Urinary bladder (tissue), 4 donors: ENCODE measurements around the gene ANAPC2. TPM values are rescaled to one million over a fixed set of nuclear protein-coding genes. Genes with fewer than 3 reads are reported as not detected.

Source experiments
- DNase-seq: peaks from one replicate; pipeline ENCODE4 v3.0.0-alpha.2; 2015; ENCODE audit errors: extremely low spot score
- H3K27ac ChIP-seq: one replicate; pipeline ENCODE4 v1.5.1; 2013; ENCODE audit warnings: low read depth, mild to moderate bottlenecking, moderate library complexity
- H3K36me3 ChIP-seq: one replicate; pipeline ENCODE4 v1.6.1; 2013; ENCODE audit warnings: mild to moderate bottlenecking, moderate library complexity; ENCODE audit not compliant: insufficient read depth
- H3K4me1 ChIP-seq: one replicate; pipeline ENCODE4 v1.6.1; 2013; ENCODE audit warnings: mild to moderate bottlenecking, moderate library complexity; ENCODE audit not compliant: insufficient read depth
- H3K4me3 ChIP-seq: one replicate; pipeline ENCODE4 v1.5.1; 2013; ENCODE audit warnings: low read depth, low read length
- WGBS: extraction: QIAGEN DNeasy Blood & Tissue Kit; methylation state at CpG from one replicate; pipeline ENCODE4 v1.1.7; 2013; 5-methylcytosine and 5-hydroxymethylcytosine counted together
- polyA plus RNA-seq: library from polyadenylated mRNA; stranded (reverse); fragments of 200-250 nt; gene quantifications from one replicate; pipeline ENCODE4 v1.2.3, GENCODE V29; 2013
- total RNA-seq: library from RNA; depleted of rRNA; stranded (reverse); fragments of >200 nt; gene quantifications from one replicate; pipeline ENCODE4 v1.2.3, GENCODE V29; 2014
- donor health status: healthy with polysubstance abuse.
- donor health status: healthy.

ANAPC2 gene
- total and polyA plus RNA-seq, 2 donors: 18.6 to 40.3 TPM

DNA sequence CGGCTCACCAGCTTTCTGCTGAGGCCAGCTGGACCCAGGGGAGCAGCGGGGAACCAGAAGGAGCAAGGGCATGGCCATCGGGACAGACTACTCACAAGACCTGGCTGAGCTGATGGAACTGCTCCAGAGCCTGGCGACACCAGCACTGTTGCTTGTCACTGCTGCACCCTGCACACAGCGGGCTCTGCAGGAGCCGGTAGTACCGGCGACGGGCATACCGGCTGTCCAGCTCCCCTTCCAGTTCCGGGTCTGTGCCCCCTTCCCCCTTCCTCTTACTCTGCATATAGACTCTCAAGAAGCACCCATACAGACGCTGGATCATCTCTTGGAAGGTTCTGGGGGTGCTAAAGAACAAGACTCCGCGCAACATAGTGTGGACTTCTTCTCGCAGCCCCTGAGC is 974 bp downstream of the ANAPC2 start:
- WGBS: 83% methylated on average over 15 of the region's 15 CpGs
- no peak overlapping the region for H3K27ac ChIP-seq

DNA sequence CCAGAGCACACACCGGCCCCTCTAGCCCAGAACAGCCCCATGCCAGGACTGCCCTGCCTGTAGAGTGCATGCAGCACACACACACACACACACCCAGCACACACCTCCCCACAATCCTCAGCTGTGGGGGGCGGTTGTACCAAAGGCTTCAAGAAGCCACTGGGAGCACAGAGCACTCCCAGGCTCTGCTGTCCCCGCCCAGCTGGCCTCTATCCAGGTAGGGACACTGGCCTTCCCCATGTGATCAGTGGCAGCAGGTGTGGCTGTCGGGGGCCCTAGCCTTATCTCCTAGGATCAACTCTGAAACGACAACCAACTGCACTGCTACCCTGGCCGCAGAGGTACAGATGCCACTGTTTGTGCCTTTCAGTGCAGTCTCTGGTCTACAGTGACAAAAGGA is 2.0 kb downstream of the ANAPC2 start:
- 80% methylated on average over 6 of the region's 6 CpGs for WGBS
- DNase-seq: no peak
- Histone ChIP-seq H3K4me3 (no peak overlapping the region), H3K4me1 (no peaks in the 10 kb centered on the region), H3K36me3 (peaks cover 5% of the 10 kb centered on the region), H3K27ac (no peak overlapping the region)

More for the DNA sequence above, 974 bp downstream of the ANAPC2 start:
- Histone ChIP-seq H3K36me3 (peaks cover 5% of the 10 kb centered on the region), H3K4me3 (peak overlapping the region; percentile 70), H3K4me1 (no peaks in the 10 kb centered on the region)
- DNase-seq: no peak

DNA sequence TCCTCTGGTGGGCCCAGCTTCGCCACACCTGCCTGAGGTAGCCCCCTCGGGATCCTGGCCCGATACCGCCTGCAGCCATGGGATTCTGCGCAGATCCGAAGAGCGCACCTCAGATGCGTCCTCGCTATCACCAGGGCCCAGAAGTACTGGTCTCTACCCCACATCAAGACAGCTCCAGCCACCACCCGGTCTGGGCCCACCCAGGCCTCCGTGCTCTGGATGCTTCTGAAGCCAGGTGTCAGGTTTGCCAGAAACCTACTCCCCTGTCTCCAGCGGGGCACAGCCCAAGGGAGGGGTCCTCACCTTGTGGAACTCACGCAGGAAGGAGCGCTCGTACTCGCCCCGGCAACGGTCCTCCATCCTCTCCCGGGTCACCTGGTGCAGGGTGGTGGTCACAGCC is 2.4 kb downstream of the ANAPC2 start:
- Histone ChIP-seq H3K4me1 (no peaks in the 10 kb centered on the region), H3K36me3 (peaks cover 5% of the 10 kb centered on the region), H3K4me3 (no peak overlapping the region), H3K27ac (no peak overlapping the region)
- WGBS: 95% methylated on average over 19 of the region's 19 CpGs
- DNase-seq: no peak

DNA sequence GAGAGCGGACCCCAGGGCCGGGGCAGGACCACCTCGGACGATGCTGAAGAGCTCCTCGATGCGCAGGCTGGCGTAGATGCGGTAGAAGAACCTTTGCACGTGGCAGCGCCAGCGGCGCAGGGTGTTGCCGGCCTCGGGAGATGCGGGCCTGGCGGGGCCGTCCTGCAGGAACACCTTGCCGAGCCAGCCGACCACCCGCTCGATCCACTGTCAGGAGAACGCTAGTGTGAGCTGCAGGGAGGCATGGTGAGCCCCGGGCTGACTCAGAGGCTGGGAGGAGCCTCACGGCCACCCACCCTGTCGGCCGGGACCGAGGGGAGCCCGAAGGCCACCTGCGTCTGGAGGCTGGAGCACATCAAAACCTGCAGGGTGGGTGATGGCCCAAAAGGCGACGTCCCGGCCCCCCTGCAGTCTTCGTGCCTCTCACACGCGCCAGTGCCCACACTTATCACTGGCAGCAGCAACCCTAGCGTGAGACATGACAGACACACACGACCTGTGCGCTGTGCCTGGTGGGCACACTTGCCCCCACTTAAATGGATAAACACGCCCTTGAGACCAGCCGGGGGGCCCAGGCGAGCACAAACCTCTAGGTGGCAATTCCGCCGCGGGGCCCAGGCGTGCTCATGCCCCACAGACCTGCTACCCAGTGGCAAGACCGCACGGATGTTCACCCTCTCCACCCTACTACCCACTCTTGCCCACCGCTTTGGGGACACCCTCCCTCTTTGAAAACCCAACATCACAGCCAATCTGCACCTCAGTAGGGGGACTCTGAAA is 3.3 kb downstream of the ANAPC2 start:
- WGBS: 93% methylated on average over 48 of the region's 48 CpGs
- H3K27ac ChIP-seq: no peak overlapping the region
- H3K36me3 ChIP-seq: peaks cover 5% of the 10 kb centered on the region
- DNase-seq: no peak
- H3K4me3 ChIP-seq: no peak overlapping the region
- H3K4me1 ChIP-seq: no peaks in the 10 kb centered on the region

DNA sequence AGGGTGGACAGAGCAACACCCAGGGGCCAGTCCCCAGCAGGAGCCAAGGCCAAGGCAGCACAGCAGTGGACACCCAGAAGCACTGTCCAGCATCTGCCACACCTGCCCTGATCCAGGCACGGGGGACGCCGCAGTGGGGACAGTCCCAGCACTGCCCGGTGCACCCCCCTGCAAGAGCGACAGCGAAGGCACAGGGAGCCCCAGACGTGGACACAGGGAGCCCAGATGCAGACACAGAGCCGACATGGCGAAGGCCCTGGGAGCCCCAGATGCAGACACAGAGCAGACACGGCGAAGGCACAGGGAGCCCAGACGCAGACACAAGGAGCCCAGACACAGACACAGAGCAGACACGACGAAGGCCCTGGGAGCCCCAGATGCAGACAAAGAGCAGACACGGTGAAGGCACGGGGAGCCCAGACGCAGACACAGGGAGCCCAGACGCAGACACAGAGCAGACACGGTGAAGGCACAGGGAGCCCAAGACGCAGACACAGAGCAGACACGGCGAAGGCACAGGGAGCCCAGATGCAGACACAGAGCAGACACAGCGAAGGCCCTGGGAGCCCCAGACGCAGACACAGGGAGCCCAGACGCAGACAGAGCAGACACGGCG is 4.3 kb downstream of the ANAPC2 start:
- DNase-seq: no peak
- Histone ChIP-seq H3K4me1 (no peaks in the 10 kb centered on the region), H3K27ac (no peak overlapping the region), H3K36me3 (peaks cover 5% of the 10 kb centered on the region), H3K4me3 (no peak overlapping the region)
- WGBS: 94% methylated on average over 27 of the region's 27 CpGs

DNA sequence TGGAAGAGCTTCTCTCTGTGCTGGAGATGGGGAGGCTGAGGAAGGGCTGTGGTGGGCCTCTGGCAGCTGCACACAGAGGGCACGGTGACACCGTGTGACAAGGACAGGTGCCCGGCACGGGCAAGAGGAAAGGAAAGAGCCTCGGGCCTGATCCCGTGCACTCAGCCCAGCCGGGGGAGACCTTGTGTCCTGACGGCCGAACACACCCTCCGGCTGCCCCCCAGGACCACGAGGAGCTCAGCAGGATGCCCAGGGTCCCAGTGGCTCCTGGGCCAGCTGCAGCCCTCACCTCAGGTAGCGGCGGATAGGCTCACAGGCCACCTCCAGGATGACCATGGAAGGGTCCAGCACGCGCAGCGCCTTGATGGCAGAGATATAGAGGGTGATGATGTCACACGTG is 5.5 kb downstream of the ANAPC2 start:
- Histone ChIP-seq H3K4me1 (no peaks in the 10 kb centered on the region), H3K27ac (no peak overlapping the region), H3K4me3 (no peak overlapping the region), H3K36me3 (peaks cover 5% of the 10 kb centered on the region)
- WGBS: 94% methylated on average over 17 of the region's 17 CpGs
- DNase-seq: no peak

DNA sequence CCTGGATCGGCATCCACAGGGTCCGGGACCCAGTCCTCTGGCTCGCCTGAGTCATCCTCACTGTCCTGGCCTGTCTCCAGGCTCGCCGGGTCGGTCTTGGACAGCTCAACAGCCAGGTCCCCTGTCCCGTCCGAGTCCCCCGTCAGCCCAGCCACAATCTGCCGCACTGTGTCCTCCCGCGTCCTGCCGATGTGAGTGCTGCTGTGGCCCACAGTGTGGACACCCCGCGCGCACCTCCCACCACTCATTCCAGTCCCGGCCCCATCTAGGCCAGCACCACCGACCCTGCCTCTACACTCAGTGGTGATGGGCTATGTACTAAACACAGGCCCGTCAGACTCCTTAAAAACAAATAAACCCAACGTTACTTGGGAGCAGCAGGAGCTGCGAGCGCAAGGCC is 6.7 kb downstream of the ANAPC2 start:
- Histone ChIP-seq H3K36me3 (peaks cover 5% of the 10 kb centered on the region), H3K4me3 (no peak overlapping the region), H3K4me1 (no peaks in the 10 kb centered on the region), H3K27ac (no peak overlapping the region)
- no peak for DNase-seq
- 94% methylated on average over 22 of the region's 22 CpGs for WGBS

DNA sequence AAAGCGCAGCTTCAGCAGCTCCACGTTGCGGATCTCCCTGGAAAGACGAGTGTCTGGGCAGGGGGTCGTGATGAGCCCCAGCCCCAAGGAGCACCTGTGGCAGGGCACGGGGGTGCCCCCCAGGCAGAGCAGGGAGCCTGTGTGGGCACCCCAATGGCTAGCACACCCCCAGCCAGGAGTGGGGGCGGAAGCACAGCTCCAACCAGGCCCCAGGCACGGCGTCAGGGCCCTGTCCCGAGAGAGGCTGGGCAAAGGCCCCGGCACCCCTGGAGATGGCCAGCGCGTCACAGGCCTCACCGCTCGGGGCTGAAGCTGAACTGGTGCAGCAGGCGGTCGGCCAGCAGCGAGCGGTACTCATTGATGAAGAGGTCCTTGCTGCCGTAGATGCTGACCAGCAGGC is 7.9 kb downstream of the ANAPC2 start:
- no peak overlapping the region for H3K4me3 ChIP-seq
- peaks cover 5% of the 10 kb centered on the region for H3K36me3 ChIP-seq
- 95% methylated on average over 20 of the region's 20 CpGs for WGBS
- no peaks in the 10 kb centered on the region for H3K4me1 ChIP-seq
- no peak overlapping the region for H3K27ac ChIP-seq
- DNase-seq: no peak

DNA sequence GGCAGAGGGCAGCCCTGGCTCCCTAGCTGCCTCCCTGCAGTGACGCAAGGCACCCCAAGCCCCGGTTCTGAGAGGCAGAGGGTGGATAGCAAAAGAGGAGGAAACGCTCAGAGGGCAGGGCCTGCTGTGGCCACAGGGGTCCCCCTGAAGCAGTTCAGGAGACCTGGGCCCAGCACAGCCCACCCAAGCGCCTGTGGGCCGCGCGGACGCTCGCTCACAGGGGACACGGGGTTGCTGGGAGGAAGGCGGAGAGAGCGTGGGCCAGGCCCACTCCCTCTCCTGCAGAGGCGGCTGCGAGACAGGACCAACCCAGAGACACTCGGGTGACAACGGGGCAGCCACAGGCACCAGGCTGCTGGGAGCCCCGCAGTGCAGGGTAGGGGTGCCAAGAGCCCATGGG is 8.6 kb downstream of the ANAPC2 start:
- H3K27ac ChIP-seq: no peak overlapping the region
- WGBS: 95% methylated on average over 17 of the region's 17 CpGs
- DNase-seq: no peak
- H3K4me3 ChIP-seq: no peak overlapping the region
- peaks cover 5% of the 10 kb centered on the region for H3K36me3 ChIP-seq
- no peaks in the 10 kb centered on the region for H3K4me1 ChIP-seq

DNA sequence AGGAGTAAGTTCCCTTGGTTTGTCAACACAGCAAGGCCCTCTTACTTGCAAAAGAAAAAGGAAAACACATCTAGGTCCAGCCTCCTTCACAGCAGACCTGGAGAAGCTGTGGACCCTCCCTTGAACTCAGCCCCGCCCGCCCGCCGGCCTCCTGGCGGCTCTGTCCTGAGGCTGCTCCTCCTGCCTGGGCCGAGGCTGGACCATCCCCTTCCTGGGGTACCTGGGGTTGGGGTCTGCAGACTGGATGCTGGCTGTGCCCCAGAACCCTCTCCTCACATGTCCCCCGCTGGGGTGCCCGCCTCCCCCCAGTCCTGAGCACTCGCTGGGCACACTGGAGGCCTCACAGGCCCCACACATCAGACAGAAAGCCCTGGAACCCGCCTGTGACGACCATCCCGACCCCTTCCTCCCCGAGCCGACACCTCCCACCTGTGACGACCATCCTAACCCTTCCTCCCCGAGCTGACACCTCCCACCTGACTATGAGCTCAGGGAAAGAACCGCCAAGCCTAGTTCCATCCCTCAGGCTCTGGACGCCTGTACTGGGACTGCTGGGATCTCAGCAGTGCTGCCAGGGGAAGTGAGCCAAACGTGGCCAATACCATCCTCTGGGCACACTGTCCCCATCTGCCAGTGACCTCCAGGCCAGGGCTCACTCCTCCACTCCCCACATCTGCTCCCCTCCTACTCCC is 9.3 kb downstream of the ANAPC2 start:
- no peak for DNase-seq
- Histone ChIP-seq H3K36me3 (peaks cover 5% of the 10 kb centered on the region), H3K4me3 (no peak overlapping the region), H3K4me1 (no peaks in the 10 kb centered on the region), H3K27ac (no peak overlapping the region)
- WGBS: 90% methylated on average over 19 of the region's 19 CpGs

DNA sequence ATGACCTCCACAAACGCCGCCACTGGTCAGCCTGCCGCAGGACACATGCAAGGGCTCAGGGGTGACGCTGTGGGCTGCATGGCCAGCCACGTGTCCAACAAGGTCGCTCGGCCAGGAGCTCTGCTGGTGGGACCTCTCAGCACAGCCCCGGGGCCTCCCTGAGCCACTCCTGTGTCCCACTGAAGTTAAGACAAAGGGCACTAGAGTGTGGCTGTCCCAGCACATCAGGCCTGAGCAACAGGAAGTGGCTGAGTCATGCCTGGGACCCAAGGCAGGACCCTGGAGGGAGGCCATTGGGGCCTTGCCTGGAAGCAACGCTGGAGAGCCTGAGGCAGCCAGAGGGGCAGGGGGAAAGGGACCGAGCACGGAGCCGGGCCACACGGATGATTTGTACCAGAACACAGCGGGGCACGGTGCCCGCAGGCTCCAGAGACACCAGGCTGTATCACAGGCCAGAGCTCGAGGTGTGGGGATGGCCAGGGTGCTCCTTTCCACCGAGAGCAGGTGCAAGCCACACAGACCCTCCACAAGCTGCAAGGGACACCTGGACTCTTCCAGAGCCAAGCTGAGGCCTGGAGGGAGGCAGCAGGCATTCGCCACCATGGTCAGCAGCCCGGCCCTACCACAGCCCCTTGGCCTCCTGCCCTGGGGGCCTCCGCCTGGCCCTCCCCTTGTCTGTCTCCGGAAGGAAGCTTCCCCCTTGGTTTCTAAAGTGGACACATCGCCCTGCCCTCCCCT is 10.0 kb downstream of the ANAPC2 start:
- no peak overlapping the region for H3K4me3 ChIP-seq
- DNase-seq: no peak
- 91% methylated on average over 23 of the region's 23 CpGs for WGBS
- H3K36me3 ChIP-seq: peaks cover under 1% of the 10 kb centered on the region
- no peak overlapping the region for H3K27ac ChIP-seq
- no peaks in the 10 kb centered on the region for H3K4me1 ChIP-seq

DNA sequence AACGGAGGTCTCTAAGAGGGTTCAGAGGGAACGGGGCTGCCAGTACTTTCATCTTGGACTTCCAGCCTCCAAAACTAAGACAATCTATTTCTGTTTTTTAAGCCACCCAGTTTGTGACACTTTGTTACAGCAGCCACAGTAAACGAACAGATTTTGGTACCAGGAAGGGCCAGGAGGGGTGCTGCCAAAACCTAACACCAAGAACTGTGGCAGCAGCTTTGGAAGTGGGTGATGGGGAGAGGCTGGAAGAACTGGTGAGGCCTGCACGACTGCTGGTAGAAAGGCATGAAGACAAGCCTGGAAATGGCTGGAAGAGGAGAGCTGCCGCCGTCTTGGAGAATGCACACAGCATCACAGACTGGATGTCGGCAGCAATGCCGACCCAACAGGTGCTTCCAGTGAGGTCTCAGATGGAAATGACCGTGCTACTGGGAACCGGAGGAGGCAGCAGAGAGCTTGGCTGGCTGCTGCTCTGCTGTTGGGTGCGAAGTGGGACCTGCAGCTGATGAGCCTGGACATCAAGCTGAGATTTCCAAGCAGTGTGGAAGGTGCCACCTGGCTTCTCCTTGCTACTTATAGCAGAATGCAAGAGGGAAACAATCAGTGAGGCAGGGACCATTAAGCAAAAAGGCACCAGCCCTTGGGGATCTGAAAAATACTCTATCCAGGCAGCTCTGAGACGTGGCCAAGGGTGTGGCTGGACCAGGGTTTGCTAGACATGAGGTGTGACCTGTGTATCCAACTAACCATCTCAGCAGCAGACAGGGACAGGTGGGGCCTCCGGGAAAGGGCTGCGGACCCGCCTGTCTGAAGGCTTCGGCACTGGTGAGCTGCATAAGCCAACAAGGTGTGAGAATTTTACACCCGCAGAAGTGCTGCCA is 11.8 kb downstream of the ANAPC2 start:
- H3K36me3 ChIP-seq: no peaks in the 10 kb centered on the region
- H3K4me3 ChIP-seq: no peak overlapping the region
- H3K4me1 ChIP-seq: no peaks in the 10 kb centered on the region
- no peak for DNase-seq
- no peak overlapping the region for H3K27ac ChIP-seq
- 57% methylated on average over 17 of the region's 17 CpGs for WGBS
